Measurements from ENCODE around the gene GPR62. TPM values are rescaled to one million over a fixed set of nuclear protein-coding genes. Genes with fewer than 3 reads are reported as not detected.

The GPR62 gene
- total RNA-seq, 1 donor from 2014 or later: not detected

GRCh38 chr3:52006017-52006819, 51.0 kb downstream of the GPR62 start:
- Histone ChIP-seq H3K4me1 (peaks cover 33% of the 10 kb centered on the region), H3K9me3 (no peaks in the 10 kb centered on the region), H3K36me3 (no peaks in the 10 kb centered on the region), H3K4me3 (no peak overlapping the region), H3K27ac (peak overlapping the region; percentile 67), H3K27me3 (ENCODE audit: low read depth) (no peaks in the 10 kb centered on the region)
- ATAC-seq: no peak
- no peak for DNase-seq
- TF ChIP-seq CTCF (IDR thresholded peaks at IDR 0.05): no peak
- intact Hi-C loops (cut with DNase I): loop anchor here (10.0 kb wide), 1 partner anchor 139 kb away; no protein-coding TSS in a partner anchor

GRCh38 chr3:52006820-52007133, 51.6 kb downstream of the GPR62 start:
- no peaks in the 10 kb centered on the region for H3K36me3 ChIP-seq
- no peaks in the 10 kb centered on the region for H3K27me3 ChIP-seq (ENCODE audit: low read depth)
- DNase-seq (no peak), ATAC-seq (no peak)
- H3K4me3 ChIP-seq: no peak overlapping the region
- intact Hi-C loops (cut with DNase I): loop anchor here (10.0 kb wide), 1 partner anchor 138 kb away; no protein-coding TSS in a partner anchor
- H3K9me3 ChIP-seq: no peaks in the 10 kb centered on the region
- no peak for TF ChIP-seq CTCF (IDR thresholded peaks at IDR 0.05)
- peaks cover 28% of the 10 kb centered on the region for H3K4me1 ChIP-seq
- H3K27ac ChIP-seq: no peak overlapping the region

Other genes with a start within 250 kb of the GPR62 start
- gene GRM2, start 248.3 kb upstream of the GPR62 start, total RNA-seq: 0.15 TPM
- not detected for gene IQCF6, start 176.1 kb upstream of the GPR62 start, total RNA-seq
- gene IQCF2, start 93.8 kb upstream of the GPR62 start, total RNA-seq: not detected
- gene IQCF5, start 79.8 kb upstream of the GPR62 start, total RNA-seq: not detected
- gene IQCF1, start 52.0 kb upstream of the GPR62 start, total RNA-seq: not detected
- 16.2 TPM for gene RRP9, start 13.5 kb upstream of the GPR62 start, total RNA-seq
- gene PARP3, start 13.0 kb upstream of the GPR62 start, total RNA-seq: 24.6 TPM
- 24.6 TPM for gene PCBP4, start 12.1 kb downstream of the GPR62 start, total RNA-seq
- 48.8 TPM for gene ABHD14B, start 18.7 kb downstream of the GPR62 start, total RNA-seq
- gene ABHD14A, start 19.7 kb downstream of the GPR62 start, total RNA-seq: 17.8 TPM
- gene ACY1, start 28.2 kb downstream of the GPR62 start, total RNA-seq: 20.6 TPM
- gene RPL29, start 40.5 kb downstream of the GPR62 start, total RNA-seq: 765 TPM
- gene DUSP7, start 101.2 kb downstream of the GPR62 start, total RNA-seq: 28.8 TPM
- gene POC1A, start 199.0 kb downstream of the GPR62 start, total RNA-seq: 2.7 TPM
- gene ALAS1, start 242.8 kb downstream of the GPR62 start, total RNA-seq: 103 TPM

Data from lower lobe of right lung (tissue), 2 donors.